Cortex of kidney (tissue), 1 donor: Measurements from ENCODE around the gene DIPK1A.
"Not testable (repeated sequence)": the region's sequence is repeated elsewhere in the genome, so short reads cannot be mapped to it uniquely, and the experiment has no call there.

Experiments used
- DNase-seq: peaks from one replicate; lab custom pipeline; 2025; lab: John Stamatoyannopoulos, UW

Gene DIPK1A

DNA sequence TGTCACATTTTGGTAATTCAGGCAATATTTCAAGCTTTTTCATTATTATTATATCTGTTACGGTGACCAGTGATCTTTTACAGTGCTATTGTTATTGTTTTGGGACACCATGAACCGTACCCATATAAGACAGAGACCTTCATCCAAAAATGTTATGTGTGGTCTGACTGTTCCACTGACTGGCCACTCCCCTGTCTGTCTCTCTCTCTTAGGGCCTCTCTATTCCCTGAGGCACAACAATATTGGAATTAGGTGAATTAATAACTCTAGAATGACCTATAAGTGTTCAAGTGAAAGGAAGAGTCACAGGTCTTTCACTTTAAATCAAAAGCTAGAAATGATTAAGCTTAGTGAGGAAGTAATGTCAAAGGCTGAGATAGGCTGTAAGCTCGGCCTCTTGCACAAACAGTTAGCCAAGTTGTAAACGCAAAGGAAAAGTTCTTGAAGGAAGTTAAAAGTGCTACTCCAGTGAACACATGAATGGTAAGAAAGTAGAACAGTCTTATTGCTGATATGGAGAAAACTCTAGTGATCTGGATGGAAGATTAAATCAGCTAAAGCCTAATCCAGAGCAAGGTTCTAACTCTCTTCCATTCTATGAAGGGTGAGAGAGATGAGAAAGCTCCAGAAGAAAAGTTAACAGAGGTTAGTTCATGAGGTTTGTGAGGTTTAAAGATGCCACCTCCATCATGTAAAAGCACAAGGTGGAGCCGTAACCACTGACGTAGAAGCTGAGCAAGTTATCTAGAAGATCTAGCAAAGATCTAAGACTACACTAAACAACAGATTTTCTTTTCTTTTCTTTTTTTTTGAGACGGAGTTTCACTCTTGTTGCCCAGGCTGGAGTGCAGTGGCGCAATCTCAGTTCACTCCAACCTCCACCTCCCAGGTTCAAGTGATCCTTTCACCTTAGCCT, 19.7 kb upstream of the DIPK1A start:
- DNase-seq = no peak

DNA sequence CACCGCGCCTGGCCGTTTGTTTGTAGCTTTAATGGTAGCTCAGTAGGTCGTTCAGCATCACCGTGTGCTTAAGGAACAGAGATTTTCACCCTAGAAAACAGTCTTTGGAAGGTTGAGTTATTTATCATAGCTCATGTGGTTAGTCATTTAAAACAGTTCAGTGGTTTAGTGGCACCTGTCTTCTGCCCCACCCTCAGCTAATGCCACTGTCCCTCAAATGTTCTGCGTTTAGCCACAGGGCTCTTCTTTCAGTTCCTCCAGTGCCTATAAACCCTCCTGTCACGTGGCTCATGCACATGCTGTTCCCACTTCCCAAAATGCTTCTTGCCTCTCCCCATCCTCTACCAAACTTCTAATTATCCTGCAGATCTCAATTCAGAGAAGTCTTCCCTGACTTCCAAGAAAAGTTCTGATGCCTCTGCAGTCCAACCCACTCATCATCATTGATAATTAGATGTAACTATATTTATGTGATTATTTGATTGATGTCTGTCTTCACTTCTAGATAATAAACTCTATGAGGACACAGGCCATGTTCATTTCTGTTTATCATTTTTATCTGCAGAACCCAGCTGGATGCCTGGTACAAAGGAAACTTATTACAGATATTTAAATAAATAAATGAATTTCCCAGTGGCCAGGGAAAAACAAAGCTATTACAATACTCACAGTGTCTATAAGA, 14.4 kb upstream of the DIPK1A start:
- DNase-seq = no peak

DNA sequence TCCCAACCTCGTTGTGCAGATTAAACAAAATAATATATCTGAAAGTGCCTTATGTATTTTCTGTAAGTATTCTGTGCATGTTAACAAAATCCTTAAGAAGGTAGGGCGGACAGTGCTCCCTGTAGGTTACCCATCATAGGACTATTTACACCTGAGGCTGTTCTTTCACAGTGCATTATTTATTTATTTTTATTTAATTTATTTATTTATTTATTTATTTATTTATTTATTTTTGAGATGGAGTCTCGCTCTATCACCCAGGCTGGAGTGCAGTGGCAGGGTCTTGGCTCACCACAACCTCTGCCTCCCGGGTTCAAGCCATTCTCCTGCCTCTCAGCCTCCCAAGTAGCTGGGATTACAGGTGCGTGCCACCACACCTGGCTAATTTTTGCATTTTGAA, 12.8 kb upstream of the DIPK1A start:
- DNase-seq = not testable (repeated sequence)

DNA sequence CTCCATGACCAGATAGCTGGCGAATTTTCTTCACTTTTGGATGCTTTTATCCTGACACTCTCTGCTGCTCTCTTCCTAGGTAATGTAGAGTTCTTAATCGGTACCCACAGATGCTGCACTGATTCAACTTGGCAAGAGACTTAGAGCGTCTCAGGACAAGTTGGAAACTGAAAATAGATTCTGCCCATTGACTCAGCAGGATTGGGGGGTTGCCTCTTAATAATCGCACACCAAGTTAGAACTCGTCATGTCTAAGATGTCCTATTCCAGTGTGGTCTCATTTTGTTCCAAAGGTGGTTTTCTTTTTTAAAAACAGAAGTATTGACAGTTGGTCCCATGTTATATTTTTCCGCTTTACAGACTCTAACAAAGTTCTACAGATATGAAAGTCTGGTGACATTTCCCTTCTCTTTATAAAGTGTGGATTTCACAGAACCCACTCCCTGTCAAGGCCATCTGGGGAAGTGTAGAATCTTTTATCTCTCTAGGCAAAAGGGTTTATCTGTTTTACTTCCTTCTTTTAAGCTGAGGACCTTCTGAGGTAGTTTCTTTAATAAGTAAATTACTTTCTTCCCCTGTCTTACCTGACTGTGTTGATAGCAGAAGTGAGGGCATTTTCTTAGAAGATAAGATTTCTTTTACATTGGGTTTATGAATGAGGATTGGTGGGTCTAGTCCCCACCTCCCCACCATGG, 12.1 kb upstream of the DIPK1A start:
- no peak for DNase-seq

DNA sequence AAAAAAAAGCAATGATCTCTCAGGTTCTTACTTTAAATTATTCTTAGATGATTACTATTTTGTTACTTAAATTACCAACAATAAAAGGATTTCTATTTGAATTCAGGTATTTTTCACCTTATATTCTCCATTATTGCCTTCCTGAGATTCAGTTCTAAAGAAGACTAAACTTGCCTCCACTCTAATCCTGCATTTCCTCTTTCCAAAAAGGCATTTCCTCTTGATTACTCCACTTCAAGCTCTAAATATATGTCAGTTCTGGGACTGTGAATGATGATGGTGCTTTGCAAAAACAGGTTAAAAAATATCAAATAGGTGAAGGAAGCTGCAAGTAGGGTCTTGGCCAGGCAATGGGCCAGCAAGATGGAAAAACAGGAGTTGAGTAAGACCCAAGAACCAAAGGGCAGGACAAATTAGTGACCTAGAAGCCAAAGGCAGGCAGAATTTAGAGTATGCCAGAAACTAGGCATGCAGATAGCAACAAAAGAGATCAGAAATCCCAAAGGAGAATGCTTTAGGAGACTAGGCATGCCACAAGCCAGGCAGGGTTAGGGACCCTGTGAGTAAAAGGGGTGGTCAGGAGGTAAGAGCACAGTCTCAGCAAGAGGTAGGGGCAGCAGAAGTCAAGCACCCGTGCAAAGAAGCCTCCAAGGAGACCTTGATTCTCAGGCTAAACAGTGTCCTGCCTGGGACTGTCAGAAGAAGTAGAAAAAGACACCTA, 11.3 kb upstream of the DIPK1A start:
- DNase-seq = no peak

DNA sequence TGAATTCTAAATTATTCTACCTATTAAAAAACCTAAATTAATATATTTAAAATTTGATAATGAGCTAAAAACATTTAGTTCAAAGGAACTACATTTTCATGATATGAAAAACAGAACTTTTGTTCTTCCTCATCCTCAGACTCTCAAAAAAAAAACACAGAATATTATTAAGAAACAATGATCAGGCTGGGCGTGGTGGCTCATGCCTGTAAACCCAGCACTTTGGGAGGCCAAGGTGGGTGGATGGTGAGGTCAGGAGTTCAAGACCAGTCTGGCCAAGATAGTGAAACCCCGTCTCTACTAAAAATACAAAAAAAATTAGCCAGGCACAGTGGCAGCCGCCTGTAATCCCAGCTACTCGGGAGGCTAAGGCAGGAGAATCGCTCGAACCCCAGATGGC, 10.7 kb upstream of the DIPK1A start:
- not testable (repeated sequence) for DNase-seq

DNA sequence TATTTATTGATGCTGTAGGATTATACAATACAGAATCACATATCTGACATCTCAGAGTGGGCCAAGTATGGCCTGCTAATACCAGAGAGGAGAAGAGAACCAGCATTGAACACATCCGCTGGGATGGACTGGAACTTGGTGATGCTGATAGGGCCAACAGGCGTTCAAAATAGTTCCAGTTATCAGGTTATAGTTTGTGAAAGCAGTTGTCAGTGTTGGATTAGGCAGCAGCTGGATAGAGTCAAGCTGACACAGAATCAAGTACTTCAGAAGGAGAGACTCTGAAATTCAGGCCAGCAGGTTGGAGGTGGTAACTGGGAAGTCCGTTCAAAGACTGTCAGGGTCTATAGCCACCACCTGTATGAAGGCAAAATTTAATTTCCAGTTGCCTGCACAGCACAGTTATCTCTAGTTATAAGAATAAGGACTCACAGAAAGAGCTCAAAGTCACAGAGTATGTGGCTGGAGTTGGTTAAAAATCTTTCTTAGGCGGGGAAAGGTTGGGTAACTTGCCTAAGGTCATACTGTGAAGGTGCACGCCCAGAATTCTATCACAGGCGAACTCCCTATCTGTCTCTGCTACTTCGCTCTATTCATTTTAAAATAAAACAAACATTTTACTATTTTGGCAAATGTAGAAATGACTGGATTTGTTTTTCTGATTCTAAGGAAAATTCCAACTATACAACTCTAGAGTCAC, 9.9 kb upstream of the DIPK1A start:
- no peak for DNase-seq

DNA sequence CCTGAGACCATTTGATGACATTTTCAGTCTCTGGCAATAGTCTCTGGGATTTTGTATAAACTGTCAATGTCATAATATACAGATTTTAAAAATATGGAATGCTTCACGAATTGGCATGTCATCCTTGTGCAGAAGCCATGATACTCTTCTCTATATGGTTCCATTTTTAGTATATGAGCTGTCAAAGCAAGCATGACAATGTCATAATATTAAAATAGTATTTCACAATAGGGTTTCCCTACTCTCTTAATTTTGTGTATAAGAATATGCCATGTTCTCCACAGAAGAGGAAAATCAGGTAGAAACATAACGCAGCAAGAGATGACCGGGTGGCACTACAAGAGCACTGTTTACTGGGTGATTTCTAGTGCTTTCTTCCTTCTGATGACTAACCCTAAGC, 8.3 kb upstream of the DIPK1A start:
- DNase-seq = no peak

DNA sequence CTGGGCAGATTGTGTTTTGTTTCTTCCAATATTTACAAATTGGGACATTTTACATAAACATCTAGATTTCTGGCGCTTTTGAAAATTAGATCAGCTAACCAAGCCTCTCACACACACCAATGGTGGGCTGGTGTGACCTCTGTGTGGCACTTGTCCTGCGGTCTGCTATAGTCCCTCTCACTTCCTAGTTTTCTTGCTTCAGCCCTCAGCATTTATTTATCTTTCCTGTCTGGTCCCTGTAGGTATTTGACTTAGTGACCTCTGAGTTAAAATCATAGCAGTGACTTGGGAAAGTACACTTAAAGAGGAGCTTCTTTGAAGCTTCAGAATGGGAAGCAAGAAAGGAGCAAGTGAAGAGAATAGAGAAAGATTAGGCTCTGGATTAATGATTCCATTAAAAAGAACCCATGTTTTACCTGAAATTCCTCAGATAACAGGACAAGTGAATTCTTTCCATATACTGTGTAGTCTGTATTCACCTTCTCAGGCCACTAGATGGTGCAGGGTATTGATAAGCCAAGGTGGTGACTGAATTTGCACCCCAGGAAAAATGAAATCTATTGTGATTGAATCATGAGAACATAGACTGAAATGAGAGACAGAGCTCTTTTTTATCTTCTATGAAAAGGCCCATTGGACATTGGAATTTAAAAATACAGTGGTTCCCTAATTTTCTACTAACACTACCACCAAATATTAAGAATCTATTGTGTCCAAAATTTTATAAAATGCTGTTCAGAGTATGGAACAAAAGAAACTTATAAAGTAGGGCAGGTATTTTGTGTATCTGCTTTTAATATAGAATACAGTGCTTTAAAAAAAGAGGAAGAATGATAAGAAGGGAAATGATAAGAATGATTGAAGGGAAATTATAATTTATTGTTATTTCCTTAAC, 7.1 kb upstream of the DIPK1A start:
- no peak for DNase-seq

DNA sequence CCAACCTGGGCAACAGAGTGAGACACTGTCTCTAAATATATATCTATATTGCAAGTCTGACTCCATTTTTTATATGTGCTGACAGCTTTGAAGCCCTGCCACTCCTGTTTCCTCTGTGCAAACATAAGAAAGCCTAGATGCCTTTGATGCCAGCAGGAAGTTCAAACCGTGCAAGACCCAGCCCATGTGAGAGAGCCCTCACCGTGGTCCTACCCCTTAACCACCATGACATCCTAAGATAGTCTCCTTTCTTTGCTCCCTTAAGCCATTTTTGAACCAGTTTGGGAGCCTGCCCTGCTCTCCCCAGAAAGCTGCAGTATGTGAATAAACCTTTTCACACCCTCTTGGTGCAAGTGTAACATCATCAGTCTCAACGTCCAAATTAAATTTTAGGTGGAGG, 3.7 kb upstream of the DIPK1A start:
- no peak for DNase-seq

DNA sequence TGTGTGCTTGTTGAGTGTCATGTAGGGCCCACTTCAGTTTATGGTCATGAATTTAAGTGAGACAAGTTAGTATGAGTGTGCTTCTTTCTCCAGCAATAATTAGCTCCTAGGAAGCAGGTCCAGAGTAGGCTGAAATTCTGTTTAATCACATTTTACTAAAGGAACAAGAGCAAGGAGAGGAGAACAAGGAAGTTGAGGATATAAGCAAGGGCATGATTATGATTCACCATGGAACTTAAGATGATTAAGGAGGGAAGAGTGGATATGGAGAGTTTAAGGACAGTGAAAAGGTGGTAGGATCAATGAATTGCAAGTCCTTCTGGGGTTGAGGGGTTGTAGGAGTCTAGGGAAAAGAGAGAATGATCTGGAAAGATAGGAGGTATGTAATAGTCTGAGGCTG, 3.1 kb upstream of the DIPK1A start:
- DNase-seq = no peak

DNA sequence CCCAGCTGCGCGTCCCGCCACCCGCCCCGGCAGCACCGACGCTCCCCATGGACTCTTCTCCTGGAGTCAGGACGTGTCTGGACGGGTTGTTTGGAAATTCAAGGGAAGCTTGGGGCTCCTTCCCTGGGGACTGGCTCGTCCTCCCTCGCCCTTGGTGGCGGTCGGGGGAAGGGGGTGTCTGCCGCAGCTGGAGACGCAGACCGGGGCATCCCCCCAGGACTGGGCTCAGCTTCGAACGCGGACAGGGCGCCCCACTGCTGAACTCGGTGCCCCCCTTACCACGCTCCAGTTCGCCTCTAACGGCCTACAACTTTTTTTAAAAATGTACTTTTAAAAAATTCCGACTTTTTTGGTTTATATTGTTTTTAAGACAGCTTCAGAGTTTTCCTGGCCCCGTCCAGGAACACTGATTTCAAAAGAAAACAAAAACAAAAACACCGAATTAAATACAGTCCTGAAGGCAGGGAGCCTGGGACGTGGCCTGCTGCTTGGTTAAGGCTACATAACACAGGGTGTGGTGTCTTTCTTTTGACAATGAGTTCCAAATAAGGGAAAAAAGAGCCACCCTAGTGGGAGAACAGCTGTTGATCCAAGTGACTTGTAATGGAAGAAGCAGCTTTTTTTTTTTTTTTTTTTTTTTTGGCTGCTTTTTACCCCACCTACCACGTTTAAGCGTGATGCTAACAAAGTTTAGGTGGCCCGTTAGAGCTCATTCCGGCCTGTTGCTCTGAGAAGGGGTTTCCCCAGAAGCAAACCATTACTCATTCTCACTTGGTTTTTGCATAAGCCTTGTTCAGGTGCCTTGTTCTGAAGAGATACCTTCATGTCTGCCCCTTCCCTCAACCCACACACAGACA, 862 bp upstream of the DIPK1A start:
- no peak for DNase-seq

DNA sequence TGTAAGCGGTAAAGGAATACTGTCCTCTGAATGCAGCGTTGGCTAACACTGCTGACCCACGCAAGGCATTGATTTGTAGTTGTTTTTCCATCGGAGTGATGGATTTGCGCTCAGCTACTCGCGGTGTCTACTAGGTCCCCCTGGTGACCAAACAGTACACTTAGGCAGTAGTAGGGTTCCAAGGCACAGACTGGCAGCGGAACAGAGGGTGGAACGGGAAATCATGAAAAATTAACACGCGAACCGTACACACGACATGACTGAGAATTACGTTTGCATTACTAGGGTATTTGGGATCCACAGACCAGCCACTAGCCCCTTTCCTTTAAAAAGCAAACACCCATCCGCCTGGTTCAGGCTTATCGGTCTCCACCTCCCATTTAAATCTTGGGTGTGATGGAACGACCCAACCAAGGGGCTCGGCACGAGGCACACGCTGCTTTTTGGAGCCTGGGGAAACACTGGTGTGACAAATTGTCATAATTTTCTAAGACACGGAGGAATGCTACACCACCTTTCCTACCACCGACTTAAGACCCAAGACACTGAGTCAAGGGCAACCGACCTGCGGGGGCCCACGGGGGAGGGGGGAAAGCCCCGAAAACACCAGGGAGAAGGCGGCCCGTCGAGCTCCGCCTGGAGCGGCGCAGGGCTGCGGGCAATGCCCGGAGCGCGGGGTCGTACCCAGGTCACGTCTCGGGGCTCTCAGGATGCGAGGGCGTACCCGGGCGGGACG, 699 bp downstream of the DIPK1A start:
- DNase-seq = no peak

DNA sequence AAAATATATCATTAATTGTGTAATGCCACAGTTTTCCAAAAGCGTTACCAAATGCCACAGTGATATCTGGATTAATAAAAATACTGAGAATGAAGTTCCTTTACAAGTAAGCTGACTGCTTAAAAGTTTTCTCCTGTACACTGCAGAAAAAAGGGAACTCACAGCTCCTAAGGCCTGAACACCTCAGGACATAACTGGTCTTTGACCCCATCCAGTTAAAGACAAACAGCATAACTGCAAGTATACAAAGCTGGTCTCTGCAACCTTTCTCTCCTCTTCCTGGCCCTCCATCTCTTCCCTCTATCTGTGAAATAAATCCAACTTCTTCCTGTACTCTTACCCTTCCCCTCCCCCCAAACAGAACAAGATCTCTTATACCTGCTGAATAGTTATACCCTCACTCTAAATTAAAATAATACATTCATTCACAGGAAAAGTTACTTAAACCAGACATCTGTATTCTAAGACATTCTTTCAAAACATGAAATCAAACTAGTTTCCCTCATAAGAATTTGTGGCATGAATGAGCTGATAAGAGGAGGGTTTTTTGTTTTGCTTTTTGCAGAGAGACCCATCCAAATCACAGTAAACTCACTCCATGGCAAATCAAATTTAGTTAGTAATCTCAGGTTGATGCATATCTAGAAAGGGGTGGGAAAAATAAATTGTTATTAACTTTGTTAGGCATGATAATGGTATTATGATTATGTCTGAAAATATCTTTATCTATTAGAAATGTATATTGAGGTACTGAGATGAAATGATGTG, 2.9 kb downstream of the DIPK1A start:
- DNase-seq = no peak

DNA sequence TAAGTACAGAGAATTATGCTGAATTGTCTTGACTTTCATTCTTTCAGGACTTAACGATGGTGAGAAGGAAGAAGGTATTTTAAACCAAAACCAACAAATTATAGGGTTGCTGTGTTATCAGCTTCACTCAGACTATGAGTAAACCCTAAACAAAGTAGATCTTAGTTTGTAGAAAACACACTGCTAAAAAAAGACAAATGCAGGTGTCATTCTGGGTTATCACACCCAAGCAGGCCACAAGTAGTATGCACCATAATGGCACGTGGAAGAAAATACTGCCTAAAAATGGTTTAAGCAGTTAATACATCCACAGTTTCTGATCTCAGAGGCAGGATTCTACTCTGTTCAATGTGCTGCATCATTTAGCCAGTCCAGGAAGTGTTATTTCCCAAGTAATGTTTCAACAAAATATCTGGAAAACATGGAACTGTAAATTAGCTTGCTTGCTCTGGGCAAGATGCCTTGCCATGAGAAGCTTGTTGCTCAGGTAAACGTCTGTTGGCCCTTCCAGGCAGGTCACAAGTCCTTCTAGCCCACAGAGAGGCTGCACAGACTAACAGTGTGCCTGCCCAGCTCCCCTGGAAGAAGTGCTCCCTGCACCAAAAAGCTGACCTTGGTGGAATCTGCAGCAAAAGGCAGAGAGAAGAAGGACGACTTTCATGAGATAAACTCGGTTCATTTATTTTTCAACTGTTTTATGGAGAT, 4.1 kb downstream of the DIPK1A start:
- no peak for DNase-seq

DNA sequence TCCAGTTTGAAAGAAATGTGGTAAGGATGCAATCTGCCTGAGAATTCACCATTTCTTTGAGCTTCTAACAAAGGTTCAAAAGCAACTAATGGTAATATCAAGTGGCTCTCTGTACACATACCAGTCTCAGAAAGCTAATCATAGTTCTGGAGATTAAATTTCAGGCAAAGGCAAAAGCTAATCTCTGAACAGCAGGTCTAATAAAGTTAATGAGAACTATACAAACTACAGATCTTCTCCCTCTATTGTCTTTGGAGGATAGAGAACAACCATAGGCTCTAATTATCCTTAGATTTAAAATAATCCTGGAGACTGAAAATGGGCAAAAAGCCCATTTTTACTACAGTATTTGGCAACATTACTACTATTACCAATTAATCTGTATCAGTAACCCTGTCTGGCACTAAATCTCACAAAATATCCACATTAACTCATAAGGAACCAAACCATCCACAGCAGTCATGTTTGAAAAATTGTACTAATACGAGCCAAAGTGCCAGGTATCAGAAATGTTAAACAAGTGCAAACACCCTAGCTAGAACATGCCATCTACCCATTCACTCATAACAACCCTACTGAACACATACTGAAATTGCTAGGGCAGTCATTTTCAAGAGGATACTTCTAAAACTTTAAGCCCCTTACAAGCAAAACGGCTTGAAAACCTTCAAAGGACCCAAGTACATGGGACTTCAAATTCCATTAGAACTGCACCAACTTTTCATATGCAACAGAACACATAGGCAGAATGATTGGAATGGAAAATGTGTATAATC, 4.8 kb downstream of the DIPK1A start:
- DNase-seq = no peak

DNA sequence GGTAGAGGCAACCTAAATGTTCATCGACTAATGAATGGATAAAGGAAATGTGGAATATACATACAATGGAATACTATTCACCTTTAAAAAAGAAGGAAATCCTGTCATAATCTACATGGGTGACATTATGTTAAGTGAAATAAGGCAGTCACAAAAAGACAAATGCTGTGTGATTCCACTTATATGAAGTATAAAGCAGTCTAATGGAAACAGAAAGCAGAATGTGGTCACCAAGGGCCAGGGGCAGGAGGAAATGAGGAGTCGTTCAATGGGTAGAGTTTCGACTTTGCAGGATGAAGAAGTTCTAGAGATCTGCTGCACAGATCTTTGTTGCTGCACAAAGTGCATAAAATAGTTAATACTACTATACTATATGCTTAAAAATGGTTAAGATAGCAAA, 7.8 kb downstream of the DIPK1A start:
- DNase-seq = no peak
